GM21423 (cell line): ENCODE measurements around the gene NAGA.

ENCODE experiments used
- ATAC-seq: cut with Tn5 transposase; IDR thresholded peaks from one replicate; pipeline ENCODE4 v1.9.1; 2021; ENCODE audit warnings: mild to moderate bottlenecking, moderate library complexity; ENCODE audit not compliant: unreplicated experiment

NAGA gene

GRCh38 chr22:42050641-42051180 lies 19.9 kb downstream of the NAGA start:
- no peak for ATAC-seq

DNA sequence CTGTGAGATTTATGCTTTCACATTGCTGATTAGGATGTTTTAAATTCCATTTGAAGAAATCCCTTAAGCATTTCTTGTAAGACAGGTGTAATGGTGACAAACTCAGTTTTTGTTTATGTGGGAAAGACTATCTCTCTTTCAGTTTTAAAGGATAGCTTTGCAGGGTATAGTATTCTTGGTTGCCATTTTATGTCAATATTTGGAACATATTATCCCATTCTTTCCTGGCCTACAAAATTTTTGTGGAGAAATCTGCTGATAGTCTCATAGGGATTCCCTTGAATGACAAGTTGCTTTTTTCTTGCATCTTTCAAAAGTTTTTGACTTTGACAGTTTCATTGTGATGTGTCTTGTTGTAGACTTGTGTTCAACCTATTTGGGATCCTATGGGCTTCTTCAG lies 28.8 kb downstream of the NAGA start:
- no peak for ATAC-seq

- ATAC-seq = no peak
These were observed 31.3 kb downstream of the NAGA start for GRCh38 chr22:42039271-42039670.

DNA sequence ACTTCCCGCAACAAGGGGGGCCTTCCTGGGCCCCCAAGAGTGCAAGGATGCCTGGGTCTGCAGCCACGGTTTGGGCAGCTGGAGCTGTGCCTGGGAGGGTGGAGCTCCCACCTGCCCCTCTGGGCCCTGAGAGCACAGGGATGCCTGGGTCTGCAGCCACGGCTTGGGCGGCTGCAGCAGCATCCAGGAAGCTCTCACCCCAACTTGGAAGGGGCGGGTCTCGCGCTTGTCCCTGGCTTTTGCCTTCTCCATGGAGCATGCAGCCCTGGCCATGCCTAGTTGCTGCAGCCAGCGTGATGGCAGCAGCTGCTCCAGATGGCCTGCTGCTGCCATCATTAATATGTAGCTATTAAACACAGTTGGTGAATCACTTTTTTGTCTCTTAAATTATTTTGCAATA lies 35.4 kb downstream of the NAGA start:
- no peak for ATAC-seq

GRCh38 chr22:42033263-42034181 lies 37.1 kb downstream of the NAGA start:
- no peak for ATAC-seq

DNA sequence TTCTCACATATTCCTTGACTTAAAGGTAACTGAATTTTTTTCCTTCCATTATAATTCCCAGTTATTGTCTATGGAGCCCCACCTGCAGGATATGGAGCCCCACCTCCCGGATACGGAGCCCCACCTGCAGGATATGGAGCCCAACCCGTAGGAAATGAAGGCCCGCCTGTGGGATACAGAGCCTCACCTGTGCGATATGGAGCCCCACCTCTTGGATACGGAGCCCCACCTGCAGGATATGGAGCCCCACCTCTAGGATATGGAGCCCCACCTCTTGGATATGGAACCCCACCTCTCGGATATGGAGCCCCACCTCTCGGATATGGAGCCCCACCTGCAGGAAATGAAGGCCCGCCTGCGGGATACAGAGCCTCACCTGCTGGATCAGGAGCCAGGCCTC lies 43.9 kb downstream of the NAGA start:
- ATAC-seq = no peak

GRCh38 chr22:42025421-42025820 lies 45.2 kb downstream of the NAGA start:
- ATAC-seq = no peak

GRCh38 chr22:42022162-42022847 lies 48.3 kb downstream of the NAGA start:
- no peak for ATAC-seq

DNA sequence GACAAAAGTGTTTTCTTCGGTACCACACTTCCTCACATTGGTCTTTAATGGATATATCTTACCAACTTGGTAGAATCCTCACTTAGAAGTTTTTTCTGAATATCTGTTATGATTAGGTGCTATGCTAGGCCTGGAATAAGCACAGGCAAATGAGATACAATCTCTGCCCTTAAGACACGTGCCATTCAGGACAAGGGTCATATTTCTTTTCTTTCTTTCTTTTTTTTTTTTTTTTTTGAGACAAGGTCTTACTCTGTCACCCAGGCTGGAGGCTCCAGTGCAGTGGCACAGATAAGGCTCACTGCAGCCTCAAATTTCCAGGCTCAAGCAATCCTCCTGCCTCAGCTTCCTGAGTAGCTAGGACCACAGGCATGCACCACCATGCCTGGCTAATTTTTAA lies 49.0 kb downstream of the NAGA start:
- no peak for ATAC-seq

- no peak for ATAC-seq
These were observed 52.4 kb downstream of the NAGA start for GRCh38 chr22:42018224-42018623.

DNA sequence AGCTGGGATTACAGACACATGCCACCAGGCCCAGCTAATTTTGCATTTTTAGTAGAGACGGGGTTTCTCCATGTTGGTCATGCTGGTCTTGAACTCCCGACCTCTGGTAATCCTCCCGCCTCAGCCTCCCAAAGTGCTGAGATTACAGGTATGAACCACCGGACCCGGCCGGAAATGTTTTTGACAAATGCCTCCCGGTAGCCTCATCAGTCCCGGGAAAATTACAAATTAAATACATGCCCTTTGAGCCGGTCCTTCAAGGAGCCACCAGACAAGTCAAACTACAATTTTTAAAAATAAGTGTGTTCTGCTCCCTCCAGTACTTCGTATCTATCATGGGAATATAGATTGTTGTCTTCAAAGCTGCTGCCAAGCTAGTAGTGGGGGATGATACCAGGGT lies 54.5 kb downstream of the NAGA start:
- no peak for ATAC-seq

DNA sequence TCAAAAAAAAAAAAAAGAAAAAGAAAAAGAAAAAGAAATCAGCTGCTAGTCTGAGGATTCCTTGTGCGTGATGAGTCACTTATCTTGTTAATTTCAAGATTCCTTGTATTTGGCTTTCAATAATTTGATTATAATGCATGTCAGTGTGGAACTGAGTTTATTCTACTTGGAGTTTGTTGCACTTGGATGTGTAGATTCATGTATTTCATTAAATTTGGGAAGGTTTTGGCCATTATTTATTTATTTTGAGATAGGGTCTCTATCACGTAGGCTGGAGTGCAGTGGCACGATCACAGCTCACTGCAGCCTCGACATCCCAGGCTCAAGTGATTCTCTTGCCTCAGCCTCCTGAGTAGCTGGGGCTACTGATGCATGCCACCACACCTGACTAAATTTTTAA lies 57.2 kb downstream of the NAGA start:
- ATAC-seq = no peak

DNA sequence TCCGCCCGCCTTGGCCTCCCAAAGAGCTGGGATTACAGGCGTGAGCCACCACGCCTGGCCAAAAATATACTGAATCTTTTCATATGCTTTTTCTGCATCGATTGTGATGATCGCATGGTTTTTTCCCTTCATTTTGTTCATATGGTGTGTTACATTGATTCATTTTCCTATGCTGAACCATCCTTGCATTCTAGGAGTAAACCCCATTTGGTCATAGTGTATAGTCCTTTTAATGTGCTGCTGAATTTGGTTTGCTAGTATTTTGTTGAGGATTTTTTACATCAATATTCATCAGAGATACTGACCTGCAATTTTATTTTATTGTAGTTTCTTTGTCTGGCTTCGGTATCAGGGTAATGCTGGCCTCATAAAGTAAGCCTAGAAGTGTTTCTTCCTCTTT lies 59.8 kb downstream of the NAGA start:
- no peak for ATAC-seq
